ENCODE data around the gene AUTS2.

AUTS2 gene

DNA sequence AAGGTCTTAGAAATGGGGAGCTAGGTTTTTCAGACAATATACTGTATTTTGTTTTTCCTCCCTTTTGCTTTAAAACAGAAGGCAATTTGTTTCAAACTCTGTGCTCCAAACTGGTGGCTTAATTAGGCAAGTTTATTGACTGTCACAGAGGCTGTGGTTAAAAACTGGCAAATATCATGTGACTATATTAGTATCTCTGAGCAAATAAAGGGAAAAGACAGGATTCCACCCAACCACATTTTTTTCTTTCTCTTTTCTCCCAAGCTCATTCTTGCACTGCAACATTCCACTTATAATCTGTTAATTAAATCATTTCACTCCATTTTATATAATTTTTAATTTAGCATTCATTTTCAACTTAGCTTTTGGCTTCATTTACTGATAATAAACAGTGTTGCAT lies 615.8 kb downstream of the AUTS2 start:
- in situ Hi-C loops (cut with MboI; ENCODE audit: low sequenced_read_pairs) = no loop called here

DNA sequence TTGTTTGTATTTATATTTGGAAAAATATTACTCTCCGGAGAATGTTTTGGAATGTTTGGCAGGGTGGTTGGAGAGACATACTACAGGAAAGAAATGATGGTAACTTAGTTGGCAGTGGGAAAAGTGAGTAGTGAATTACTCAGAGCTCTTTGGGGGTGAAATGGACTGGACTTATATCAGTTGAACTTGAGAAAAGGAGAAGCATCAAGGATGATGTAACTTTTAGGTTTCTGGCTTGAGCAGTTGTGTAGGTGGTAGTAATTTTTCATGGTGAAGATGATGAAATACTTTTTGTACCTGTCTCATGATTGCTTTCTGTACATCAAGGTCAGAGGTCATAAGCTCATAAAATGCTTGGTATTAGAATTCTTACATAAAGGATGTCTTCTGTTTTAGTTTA lies 617.2 kb downstream of the AUTS2 start:
- in situ Hi-C loops (cut with MboI; ENCODE audit: low sequenced_read_pairs) = no loop called here

DNA sequence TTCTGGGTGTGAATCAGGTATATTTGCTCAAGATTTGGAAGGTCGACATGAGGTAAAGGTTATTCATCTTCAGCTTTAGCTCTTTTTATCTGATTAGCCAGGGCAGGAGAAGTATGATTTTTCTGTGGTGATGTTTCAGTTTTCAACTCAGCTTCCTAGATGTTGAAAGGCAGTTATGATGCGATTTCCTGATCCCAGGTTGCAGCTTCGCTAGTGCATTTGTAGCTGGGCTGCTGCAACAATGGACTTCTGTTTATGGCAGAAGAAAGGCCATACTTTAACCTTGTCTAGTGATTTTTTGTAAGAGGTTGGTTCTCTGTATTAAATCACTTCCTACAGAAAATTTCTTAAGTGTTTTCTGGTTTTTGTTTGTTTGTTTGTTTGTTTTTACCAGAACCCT lies 619.3 kb downstream of the AUTS2 start:
- in situ Hi-C loops (cut with MboI; ENCODE audit: low sequenced_read_pairs) = no loop called here

DNA sequence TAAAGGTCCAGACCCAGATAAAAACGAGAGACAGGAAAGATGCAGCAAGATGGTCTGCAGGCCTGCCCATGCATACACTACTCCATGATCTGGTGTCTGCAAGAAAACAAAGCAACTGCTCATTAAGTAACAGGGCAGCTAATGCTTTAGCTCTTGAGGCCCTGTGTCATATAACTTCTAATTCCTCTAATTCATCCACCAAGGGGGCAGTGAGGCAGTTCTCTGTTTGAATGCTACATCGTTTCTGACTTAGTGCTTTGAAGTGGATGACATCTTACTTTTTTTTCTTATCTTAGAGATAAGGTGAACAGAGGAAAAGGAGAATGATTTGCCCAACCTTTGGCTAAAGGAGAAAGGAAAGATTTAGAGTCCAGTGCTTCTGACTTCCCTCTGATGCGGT lies 619.7 kb downstream of the AUTS2 start:
- in situ Hi-C loops (cut with MboI; ENCODE audit: low sequenced_read_pairs) = no loop called here

DNA sequence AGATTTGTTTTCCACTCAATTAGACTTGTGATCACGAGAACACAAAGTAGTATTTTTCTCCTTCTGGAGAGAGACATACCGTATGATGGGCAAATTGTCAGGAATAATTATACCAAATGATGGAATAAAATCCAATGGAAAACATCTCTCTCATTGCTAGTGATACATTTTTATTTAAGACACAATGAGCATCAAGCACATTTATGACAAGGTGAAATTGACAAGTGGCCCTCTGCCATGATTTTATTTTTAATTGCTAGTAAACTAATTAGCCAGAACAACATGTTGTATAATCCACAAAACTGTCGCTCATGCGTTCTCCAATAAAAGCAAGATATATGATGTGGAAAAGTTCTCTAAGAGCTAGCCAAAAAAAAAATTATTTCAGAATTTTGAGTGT lies 620.8 kb downstream of the AUTS2 start:
- in situ Hi-C loops (cut with MboI; ENCODE audit: low sequenced_read_pairs) = no loop called here

DNA sequence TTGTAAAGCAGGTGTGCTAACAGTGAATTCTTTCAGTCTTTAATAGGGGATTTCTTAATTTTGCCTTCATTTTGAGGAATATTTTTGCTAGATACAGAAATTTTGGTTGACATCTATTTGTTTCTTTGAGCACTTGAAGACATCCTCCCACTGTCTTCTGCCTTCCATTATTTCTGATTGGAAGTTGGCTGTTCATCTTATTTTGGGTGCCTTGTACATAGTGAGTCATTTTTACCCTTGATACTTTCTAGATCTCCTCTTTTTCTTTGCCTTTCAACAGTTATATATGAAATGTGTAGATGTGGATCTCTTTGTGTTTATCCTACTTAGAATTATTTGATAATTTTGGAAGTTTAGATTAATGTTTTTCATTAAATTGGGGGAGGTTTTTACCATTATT lies 631.0 kb downstream of the AUTS2 start:
- in situ Hi-C loops (cut with MboI; ENCODE audit: low sequenced_read_pairs) = no loop called here

DNA sequence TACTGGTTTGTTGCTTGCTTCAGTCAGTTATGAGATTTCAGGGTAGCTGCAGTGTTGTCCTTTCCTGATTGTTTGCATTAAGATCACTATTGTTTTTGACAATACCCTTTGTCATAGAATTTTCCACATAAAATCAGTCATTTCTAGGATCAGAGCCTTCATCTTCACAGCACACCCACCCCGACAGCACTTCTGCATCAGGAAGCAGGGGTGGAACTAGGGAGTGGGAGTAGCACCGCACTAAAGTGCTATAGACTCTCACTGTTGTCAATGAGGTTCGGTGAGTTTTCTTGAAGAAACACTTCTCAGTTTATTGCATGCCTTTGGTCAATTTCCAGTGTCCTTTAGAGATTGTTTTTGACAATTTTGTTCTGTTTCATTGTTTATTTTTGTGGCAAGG lies 632.5 kb downstream of the AUTS2 start:
- in situ Hi-C loops (cut with MboI; ENCODE audit: low sequenced_read_pairs) = no loop called here

DNA sequence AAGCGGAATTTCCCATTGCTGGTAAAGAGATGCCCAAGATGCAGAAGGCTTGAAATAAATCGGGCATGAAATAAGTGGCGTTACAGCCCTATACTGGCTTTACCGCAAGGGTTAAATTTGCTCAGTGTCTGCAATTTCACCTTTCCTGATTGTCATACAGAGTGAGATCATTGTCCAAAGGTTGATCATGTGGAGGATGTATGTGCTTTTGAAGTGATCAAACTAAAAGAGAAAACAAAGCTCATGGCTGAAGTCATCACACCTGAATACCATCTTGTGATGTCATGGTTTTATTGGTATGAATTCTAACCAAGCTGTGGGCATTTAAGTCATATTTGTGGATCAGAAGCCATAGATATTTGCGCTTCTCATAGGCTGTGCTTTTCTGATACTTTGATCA lies 635.5 kb downstream of the AUTS2 start:
- in situ Hi-C loops (cut with MboI; ENCODE audit: low sequenced_read_pairs) = no loop called here

DNA sequence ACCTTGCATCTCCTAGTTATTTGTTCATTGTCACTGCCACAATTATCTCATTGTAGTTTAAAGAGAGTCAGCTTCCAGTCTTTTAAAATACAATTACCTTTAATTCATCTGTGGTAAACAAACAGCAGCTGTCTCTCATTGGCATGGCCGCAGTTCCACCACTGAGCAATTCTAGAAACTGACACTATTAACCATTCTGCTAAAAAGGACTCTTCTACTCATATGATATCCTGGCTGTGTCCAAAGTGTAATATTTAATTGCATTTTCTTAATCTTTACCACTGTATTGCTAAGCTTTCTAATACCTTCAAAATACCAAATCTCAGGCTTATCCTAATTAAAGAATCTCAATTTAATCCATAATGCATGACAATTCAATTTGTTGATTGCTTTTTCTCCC lies 639.0 kb downstream of the AUTS2 start:
- in situ Hi-C loops (cut with MboI; ENCODE audit: low sequenced_read_pairs) = no loop called here

DNA sequence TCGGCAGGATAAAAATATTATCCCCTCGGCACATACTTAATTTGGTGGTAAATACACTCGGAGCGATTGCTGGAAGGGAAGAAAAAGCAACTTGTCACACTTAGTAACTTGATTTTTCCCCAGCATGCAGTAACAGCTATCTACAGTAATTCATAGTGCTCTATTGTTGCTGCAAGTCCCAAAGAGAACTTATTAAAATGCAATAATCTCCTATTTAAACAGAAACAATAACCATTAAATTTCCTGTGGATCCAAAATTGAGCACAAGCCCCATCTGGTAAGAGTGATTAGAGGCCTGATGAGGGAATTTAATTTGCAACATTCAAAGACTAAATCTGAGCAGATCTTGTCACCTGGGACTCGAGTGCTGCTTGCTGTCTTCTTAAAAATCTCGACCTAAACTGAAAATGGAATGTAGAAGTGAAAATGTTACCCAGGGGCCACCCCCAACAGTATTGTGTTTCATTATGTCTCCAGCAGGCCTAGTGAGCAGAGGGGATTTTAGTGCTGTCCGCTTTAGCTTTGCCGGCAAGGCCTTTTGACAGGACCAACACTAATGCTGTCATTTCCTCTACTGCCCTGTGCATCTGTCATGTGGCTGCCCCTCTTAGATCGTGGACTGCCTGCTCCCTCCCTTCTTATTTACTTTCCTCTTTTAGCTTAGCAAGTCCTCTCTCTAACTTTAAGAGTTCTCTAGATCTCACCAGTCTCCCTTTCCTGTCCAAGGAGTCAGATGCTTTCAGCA lies 639.7 kb downstream of the AUTS2 start:
- in situ Hi-C loops (cut with MboI; ENCODE audit: low sequenced_read_pairs) = no loop called here

DNA sequence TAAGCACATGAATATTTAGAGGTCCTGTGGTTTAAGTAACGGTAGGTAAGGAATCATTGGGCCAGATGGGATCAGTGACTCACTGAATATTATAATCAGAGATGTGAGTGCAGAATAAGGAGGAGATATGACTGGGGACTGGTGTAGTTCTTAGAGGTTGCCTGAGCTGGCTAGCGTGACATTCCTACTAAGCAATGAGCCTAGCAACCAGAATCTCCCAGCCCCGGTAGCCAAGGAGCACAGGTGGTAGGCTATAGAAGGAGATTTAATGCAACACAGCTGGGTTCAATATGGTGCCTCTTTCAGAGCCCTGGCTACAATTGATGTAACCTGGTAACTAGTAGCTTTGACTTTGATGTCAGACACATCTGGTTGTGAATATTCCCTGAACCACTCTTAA lies 641.6 kb downstream of the AUTS2 start:
- in situ Hi-C loops (cut with MboI; ENCODE audit: low sequenced_read_pairs) = no loop called here

DNA sequence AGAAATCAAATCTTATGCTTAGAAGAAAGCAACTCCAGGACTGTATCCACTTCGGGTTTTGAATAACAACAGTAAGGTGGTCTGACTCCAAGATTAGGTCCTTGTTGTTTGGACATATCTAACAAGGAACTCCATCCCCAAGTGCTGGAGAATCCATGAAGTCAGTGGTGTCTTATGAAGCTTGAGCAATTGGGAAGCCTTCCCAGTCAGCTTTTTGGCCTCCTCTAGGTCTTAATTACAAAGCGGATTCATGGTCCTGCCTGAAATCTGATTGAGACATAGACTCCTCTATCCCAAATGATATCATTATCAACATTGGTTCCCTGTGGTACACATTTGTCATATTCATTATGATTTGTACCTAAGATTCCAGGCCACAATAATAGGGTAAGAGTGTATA lies 642.6 kb downstream of the AUTS2 start:
- in situ Hi-C loops (cut with MboI; ENCODE audit: low sequenced_read_pairs) = no loop called here

DNA sequence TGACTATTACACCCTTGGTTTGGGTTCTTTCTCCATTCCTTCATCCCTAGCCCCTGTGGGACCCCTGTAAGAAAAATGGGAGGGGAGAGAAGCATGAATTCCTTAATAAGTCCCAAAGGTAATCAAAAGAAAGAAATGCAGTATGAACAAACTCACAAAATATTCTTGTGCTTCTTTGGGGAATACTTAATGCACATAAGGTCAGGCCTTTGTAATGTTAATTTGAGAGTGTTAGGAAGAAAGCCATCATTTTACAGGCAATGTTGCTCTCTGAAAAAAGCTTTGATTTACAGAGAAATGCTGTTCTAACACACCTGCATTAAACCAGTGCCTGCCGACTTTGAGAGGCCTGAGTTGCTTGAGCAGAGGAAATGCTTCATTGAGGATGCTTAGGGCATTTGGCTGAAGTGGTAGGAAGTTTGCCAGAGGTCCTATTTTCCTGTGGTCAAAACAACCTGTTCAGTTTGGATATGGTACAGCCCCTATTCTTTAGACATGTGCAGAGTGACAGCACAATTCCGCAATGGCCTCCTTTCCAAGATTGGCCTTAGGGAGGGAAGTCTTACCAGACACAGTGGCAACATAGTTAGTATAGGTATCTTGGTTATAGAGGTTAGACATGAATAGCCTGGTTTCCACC lies 643.4 kb downstream of the AUTS2 start:
- in situ Hi-C loops (cut with MboI; ENCODE audit: low sequenced_read_pairs) = no loop called here

DNA sequence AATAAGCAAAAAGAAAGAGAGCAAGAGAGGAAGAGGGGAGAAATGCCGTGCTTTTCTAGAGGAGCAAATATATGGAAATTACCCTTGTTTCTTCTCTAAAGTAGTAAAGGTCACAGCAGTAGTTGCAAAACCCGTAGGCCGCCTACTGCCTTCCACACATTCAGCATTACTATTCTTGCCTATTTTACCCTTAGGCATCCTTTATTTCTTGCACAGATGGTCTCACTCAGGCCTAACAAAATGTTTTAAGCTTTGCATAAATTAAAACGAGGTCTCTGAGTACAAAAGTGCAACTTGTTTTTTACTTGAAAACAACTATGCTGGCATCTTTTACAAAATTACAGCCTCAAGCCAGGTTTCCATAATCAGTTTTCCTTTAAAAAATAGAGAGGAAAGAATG lies 644.6 kb downstream of the AUTS2 start:
- in situ Hi-C loops (cut with MboI; ENCODE audit: low sequenced_read_pairs) = no loop called here

DNA sequence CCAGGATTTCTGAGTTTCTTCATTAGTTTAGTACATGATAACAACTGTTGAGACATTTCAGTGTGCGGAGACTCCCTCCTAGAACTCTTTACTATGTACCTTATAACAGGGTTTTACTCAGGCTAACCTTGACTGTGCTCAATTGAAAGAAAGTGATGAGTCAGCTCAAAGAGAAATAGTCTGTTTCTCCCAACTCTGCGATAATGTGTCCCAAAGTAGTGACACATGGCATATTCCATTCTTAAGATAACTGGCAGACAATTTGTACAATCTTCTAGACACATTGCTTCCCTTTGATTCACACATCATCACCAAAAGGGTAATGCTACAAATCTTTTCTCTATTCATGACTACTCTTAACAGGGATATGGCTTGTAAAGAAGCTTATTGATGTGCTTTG lies 645.2 kb downstream of the AUTS2 start:
- in situ Hi-C loops (cut with MboI; ENCODE audit: low sequenced_read_pairs) = no loop called here

DNA sequence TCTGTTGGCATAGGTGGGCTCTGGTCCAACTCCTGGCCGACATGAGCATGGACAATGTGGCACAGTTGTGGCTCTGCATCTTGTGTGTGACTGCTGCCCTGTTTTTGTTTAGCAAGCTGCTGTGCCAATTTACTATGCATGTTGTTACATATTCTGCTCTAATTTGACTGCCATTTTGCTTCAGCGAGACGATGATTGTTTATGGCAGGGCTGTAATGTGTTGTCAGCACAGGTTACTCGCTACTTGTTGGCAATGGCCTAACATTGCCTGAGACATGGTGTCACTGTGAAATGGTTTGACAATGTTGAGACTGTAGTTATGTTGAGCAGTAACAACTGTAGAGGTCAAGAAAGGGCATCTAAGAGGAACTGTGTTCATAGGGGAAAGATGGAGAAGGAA lies 659.6 kb downstream of the AUTS2 start:
- in situ Hi-C loops (cut with MboI; ENCODE audit: low sequenced_read_pairs) = no loop called here

DNA sequence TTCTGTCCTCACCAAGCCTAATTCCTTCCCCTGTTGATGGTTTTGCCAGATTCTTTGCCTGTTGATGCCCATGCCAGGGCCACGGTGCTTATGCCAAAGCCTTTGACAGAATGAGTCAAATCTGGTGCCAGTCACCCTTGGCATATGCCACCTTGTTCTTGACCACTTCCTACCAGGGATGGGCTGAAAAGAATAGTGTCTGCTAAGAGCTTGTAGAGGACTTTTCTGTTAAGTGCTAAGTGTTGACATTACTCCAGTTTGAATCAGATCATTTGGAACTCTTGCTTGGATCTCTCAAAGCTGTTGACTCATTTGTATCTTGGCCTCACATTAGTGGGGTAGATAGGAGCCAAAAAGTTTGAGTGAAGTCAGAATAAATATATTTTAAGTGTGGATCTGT lies 661.2 kb downstream of the AUTS2 start:
- in situ Hi-C loops (cut with MboI; ENCODE audit: low sequenced_read_pairs) = no loop called here

DNA sequence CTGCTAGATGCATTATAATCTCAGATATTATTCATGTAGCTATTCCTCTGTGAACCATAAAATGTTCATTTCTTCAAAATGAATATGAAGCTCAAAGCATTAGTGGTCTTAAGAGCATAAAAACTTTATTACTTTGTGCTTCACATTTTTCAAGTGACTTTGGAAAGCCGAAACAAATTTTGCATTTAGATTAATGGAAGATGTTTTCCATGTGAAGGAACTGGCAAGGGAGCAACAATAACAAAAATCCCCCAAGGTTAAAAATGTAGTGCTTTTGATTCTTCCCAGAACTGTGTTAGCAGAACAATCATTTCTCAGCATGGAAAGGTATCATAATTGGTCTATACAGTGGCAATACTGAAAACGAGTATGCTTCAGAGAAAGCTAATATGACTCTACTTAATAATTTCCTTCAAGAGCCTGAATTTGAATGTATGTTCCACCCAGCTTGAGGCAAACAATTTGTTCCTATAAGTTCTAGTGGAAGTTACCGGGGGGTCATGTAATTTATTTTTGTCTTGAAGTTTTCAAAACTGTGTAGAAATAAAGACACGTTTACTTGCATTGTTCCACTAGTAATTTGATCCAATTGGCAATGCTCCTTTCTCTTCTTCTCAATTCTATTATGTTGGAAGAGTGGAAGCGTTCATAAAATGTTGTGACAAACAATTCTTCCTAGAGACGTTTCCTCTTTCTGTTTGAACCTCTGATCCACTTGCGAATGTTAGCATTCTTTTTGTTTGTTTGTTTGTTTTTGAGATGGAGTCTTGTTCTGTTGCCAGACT lies 665.4 kb downstream of the AUTS2 start:
- in situ Hi-C loops (cut with MboI; ENCODE audit: low sequenced_read_pairs) = no loop called here

DNA sequence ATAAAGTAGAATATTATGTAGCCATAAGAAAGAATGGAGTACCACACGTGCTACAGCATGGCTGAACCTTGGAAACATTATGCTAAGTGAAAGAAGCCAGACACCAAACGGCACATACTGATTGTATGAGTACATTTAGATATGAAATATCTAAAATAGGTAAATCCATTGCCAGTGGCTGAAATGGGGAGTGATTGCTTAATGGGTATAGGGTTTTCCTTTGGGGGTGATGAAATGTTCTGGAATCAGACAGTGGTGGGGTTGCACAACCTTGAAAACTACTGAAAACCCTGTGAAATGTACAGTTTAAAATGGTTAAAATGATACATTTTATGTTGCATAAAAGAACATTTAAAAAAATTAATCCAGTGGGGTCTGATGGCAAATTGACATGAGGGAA lies 667.9 kb downstream of the AUTS2 start:
- in situ Hi-C loops (cut with MboI; ENCODE audit: low sequenced_read_pairs) = no loop called here

DNA sequence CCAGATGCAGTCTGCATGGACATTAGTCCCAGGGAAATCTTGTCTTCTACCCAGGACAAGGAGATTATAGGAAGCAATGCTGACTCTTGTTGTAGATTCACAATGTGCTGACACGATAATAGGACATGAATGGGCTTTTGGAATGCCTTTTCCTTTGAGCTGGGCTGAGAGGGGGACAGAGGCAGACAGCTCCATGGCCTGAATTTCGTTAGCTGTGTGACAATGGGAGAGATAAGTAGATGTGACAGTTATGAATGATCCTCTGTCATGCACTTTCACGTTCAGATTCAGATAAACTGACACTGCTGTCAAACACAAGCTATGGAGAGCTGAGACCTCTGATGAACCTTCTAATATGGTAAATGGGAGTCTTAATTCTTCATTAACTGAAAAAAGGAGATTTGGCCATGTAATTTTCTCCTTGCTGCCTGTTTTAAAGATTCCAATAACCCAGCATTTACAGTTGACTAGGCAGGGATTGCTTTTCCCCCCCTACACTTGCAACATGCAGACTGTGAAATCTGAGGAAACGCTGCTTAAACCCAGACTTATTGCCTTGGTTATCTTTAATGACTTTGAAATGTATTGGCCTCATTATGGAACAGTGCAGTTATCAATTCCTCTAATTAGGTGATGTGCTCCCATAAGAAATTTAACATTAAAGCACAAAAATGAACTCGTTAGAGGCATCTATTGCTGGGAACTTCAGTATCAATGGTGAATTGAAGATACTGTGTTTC lies 669.3 kb downstream of the AUTS2 start:
- in situ Hi-C loops (cut with MboI; ENCODE audit: low sequenced_read_pairs) = no loop called here

DNA sequence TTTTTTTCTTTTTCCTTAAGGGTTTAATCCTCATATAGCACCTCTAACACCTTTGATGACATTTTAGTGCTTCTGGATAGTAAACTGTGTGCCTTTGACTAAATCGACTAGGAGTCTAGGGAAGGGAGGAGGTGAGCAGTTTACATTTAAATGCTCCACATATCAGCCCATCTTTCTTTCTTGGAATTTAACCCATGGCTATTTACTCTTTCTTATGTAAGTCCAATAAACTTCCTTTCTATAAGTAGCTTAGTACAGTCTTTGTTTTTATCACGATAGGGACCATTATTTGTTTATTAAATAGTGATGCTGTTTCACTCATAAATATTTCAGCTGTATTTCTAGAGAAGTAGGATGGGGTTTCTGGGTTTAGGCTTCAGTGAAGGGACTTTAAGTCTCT lies 669.9 kb downstream of the AUTS2 start:
- in situ Hi-C loops (cut with MboI; ENCODE audit: low sequenced_read_pairs) = no loop called here

Measured in HL-60/S4 treated with retinoic acid at 250 ng/mL for 4 days and 3 days (cell line).